ENCODE results near the gene CDK5R1.

GRCh38 chr17:32516450-32516849 is 29.7 kb downstream of the CDK5R1 start:
- TF ChIP-seq EP300 (IDR thresholded peaks at IDR 0.05) (no peak), CTCF (IDR thresholded peaks at IDR 0.05) (no peak)
